ENCODE data around the gene SLC14A1. TPM values are rescaled to one million over a fixed set of nuclear protein-coding genes. Genes with fewer than 3 reads are reported as not detected.

Gene SLC14A1
- 0.65 TPM in 1 of 2 replicates, not detected in the other for total RNA-seq

DNA sequence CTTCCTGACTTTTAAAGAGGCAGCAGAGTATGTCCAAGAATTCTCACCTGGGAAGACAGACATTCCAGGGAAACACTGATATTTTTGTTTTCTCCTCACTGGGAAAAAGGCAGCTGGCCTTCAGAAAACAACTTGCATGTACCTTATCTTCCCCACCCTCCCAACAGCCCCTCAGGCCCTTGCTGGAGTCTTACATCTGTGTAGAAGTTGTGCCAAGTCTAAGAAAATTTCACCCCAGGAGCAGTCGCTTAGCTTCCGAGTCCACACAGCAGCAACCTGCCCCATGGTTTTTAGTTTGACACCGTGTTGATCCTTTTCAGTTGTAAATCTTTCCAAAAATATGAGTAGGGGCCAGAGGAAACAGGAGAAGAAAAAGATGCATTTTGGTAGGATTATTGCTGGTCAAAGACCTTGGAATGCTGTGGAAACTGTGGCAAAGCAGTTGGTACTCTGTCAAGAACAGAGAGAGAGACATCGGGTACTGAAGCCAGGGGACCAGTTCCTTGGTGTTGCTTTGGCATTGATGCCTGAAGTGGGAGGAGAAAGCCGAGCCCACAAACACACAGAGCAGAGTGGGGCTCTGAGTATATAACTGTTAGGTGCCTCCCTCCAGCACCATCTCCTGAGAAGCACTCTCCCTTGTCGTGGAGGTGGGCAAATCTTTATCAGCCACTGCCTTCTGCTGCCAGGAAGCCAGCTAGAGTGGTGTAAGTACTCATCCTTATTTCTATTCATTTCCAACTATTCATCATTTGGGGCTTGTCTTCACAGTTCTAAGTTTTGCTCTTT, at the start of gene SLC14A1:
Gene SLC14A1, plus strand, starts transcription at position 615 of the 789 bp plus-strand sequence. CDS start 6,140 bp downstream, outside the sequence.

Small RNA genes lying within 50 kb of the gene (small RNA-seq; reads per million reads assigned to genes)
- not detected for gene AC087685.1

Other genes with a start within 250 kb of the SLC14A1 start
- gene SLC14A2, start 108.7 kb upstream of the SLC14A1 start, total RNA-seq: under 0.01 TPM in 1 of 2 replicates, not detected in the other
- gene SIGLEC15, start 101.5 kb downstream of the SLC14A1 start, total RNA-seq: not detected in 2 replicates
- 30.2 and 33.9 TPM in 2 replicates for gene EPG5, start 243.1 kb downstream of the SLC14A1 start, total RNA-seq